Hematopoietic multipotent progenitor cell (in vitro differentiated cells): ENCODE data around the gene POP4. TPM values are rescaled to one million over a fixed set of nuclear protein-coding genes. Genes with fewer than 3 reads are reported as not detected.
A peak's percentile ranks its signal among the peaks of the same experiment; 100 is the strongest.

Experiments
- DNase-seq, 3 donors: peaks; one replicate each; pipeline ENCODE4 v3.0.0-alpha.2; 2011 to 2015; ENCODE audit warnings: low read depth in 2 of 3, low spot score in 2 of 3
- total RNA-seq: library from RNA; depleted of rRNA; stranded (reverse); fragments of >200 nt; gene quantifications from one replicate; pipeline ENCODE4 v1.2.3, GENCODE V29; 2012

The POP4 gene
- total RNA-seq, 1 donor = 32.9 TPM

DNA sequence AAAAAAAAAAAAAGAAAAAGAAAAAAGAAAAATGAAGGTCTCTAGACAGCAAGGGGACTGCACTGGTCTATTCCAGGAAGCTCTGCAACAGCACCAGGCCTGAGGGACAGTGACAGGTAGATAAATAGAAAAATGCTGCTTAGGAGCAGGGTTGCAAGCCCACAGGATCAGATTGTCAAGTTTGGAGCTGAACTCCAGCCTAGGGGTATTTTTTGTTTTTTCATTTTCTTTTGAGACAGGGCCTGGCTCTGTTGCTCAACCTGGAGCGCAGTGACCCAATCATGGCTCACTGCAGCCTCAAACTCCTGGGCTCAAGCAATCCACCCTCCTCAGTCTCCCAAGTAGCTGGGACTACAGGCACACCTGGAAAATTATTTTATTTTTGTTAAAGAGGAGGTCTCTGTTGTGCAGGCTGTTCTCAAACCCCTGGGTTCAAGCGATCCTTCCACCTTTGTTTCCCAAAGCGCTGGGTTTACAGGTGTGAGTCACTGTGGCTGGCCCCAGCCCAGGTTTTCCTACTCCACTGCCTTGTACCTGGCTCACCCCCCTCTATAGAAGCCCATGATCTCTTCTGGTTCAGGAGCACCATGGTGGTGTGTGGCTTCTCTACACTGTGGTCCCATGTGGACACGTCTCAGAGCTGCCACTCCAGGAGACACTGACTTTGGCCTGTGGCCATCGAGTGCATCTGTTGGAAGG, 23.9 kb downstream of the POP4 start:
- DNase-seq = no peak

DNA sequence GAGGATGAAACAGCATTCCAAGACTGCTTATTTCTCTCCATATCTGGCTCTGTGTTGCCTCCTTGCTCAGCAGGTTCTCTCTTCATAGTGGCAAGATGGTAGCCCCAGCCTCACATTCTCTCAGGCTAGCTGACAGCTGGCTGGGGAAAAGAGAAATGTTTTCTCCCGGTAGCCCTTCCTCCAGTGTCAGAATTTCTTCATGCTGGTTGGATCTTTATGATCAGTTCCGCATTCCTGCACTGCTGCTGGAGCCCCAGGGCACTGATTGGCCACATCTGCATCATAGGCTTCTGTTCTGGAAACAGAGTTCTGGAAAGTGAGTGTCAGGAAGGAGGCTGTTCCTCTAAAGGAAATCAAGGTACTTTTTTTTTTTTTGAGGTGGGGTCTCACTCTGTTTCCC, 24.6 kb downstream of the POP4 start:
- no peak for DNase-seq

DNA sequence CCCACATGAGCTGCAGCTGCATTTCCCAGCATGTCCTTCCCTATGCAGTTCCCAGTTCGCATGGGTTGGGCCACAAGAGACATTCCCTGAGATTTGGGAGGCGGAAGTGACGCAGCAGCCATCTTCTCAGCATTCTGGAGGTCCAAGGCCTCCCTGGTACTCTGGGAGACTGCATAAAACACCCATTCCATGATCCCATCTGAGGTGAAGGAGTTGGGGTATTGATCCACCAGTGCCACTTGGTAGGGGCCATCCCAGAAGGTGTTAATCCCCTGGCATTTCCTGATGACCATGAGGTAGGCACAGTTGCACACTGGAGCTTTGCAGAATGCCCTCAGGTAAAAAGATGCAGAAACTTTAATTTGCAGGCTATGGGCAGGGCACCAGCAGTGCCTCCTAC, 25.4 kb downstream of the POP4 start:
- DNase-seq = no peak

DNA sequence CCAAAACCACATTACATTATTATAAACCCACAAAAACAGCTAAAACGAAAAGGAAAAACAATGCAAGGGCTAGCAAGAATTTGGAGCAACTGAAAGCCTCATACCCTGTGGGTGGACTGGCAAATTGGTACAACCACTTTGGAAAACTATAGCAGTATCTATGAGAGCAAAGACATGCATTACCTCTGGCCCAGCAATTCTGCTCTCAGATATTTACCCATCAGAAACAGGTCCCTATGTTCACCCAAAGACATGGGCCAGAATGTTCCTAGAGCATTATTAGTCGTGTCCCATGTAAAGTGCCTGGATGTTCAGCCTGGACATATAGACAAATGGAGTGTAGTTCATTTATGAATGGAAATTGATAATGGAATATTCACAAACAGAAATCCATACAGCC, 27.9 kb downstream of the POP4 start:
- no peak for DNase-seq

DNA sequence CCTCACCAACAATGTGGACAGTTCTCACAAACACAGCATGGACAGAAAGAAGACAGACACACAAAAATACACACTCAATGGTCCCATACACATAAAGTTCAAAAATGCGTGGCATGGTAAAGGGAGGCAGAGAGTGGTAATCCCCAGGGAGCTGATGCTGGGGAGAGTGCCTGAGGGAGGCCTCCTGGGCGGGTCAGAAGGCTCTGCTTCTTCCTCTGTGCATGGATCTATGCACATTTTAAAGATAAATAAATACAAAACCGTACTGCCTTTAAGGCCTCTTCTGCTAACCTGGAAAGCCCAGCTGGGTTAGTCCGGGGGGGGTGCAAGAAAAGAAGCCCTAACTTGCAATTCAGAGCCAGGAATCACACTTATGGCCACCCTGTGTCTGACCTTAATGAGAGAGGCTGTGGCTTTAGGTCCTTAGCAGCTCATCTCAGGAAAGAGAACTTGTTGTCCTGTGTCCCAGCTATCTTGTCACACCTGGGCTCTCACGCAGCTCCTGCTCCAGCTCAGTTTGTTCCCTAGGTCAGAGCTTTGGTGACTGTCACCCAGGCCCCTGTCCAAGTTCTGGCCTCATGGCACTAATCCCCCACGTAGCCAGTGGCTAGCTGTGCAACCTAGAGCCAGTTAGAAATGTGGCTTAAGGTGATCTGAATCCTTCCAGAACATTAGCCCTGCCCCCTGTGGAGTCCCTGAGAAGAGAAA, 28.5 kb downstream of the POP4 start:
- DNase-seq = no peak

DNA sequence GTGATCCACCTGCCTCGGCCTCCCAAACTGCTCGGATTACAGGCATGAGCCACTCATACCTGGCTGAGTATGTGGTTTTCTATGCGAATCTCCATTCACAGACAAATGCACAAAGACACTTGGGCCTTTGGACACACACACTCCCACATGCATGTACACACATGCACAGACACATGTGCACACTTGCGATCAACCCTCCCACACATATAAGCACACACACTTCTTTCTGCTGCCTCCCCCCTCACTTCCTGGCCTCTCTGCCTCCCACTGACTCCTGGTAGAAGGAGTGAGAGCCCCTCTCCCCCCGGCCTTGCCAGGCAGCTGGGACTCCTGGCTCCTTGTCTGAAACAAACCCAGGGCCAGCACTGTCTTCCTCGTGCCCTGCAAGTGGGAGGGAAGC, 29.9 kb downstream of the POP4 start:
- DNase-seq = no peak

DNA sequence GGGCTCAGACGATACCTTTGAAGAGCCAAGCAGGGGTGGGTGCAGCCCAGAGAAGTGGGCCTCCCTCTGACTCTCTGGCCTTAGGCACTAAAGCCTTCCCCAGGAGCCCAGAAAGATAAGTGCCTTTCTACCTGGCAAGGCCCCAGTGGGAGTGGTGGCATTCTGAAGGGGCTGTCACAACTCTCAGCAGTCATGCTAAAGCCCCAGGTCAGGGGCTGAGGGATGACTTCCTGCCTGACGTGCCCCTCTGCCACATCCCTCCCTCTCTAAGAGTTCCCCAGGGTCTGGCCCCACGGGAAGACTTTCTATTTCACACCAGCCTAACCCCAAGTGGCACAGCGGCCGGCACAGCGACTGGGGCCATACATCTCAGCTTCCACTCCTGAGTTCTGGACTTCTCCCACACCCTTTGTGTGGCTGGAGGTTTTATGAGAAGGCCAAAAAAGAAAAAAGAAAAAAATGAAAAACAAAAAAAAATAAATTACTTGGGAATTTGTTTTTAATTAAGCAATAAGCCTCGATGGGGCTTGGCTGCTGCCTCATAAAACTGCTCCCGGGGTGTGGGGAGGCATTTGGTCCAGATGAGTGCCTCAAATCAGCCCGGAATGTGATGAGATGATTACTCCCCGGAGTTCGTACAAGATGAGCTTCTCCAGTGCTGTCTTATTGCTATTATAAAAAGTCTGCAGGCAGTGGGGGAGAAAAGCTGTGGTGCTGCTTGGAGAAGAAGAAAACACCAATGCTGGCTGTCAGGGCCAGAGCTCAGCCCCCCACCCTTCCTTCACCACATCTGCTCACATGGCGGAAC, 30.7 kb downstream of the POP4 start:
- no peak for DNase-seq

DNA sequence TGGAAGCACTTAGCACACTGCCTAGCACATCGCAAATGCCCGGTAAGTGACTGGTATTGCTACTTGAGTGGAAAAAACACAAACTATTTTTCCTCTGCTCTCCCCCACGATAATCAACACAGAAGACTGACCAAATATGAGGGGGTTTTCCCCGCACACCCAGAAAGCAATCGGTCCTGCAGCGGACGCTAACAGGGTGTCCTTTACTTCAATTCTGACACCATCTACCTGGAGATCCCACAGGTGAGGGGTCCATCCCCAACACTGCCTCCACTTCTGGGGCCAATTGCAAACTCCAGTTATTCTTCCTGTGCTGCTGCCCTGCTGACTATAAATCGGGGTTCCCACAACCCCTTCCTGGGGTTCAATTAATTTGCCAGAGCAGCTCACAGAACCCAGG, 33.0 kb downstream of the POP4 start:
- DNase-seq = no peak

DNA sequence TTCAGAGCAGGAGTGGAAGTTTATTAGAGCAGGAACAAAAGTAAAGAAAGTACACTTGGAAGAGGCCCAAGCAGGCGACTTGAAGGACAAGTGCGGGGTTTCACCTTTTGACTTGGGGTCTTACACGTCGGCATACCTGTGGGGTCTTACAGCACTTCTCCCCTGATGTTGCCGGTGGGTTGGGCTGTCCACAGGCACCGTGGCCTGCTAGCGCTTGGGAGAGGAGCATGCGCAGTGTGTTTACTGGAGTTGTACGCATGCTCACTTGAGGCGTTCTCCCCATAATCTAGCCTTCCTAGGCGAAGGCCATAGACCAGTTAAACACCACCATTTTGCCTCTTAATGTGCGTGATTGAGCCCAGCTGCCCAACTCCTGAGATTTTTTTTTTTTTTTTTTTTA, 34.1 kb downstream of the POP4 start:
- no peak for DNase-seq

DNA sequence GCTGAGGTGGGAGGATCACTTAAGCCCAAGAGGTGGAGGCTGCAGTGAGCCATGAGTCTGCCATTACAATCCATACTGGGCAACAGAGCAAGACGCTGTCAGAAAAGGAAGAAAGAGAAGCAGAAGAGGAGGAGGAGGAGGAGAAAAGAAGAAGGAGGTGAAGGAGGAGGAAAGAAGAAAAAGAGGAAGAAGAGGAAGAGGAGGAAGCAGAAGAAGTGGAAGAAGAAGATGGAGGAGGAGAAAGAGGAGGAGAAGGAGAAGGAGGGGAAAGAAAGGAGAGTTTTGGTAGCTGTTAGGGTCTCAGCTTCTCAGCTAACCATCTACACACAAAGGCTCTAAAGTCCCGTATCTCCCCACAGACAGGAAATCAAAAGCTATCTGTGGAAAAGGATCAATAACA, 35.5 kb downstream of the POP4 start:
- no peak for DNase-seq

DNA sequence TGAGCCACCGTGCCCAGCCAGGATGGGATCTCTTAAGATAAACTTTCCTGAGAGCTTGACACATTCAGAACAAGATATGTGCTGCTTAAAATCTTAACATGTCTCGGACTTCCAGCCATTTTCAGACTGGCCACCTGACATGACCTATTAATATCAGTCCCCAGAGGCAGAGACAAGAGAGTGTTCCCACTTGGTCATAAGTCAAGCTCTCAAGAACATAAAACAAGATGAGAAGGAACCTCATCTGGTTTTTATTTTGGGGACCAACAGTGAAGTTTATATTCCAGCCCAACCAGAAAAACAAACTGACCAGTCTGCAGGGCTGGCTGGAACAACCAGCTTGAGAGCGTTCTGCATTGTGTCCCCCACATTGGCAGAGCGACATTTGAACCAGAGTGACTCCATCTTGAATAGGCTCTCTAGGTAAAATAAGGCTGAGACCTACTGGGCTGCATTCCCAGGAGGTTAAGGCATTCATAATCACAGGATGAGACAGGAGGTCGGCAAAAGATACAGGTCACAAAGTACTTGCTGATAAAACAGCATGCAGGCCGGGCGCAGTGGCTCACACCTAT, 37.4 kb downstream of the POP4 start:
- DNase-seq = no peak

DNA sequence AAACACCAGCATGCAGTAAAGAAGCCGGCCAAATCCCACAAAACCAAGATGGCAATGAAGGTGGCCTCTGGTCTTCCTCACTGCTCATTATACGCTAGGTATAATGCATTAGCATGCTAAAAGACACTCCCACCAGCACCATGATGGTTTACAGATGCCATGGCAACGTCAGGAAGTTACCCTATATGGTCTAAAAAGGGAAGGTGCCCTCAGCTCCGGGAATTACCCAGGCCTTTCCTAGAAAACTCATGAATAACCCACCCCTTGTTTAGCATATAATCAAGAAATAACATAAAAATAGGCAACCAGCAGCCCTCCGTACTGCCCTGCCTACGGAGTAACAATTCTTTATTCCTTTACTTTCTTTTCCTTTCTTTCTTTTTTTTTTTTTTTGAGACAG, 38.1 kb downstream of the POP4 start:
- DNase-seq = no peak

DNA sequence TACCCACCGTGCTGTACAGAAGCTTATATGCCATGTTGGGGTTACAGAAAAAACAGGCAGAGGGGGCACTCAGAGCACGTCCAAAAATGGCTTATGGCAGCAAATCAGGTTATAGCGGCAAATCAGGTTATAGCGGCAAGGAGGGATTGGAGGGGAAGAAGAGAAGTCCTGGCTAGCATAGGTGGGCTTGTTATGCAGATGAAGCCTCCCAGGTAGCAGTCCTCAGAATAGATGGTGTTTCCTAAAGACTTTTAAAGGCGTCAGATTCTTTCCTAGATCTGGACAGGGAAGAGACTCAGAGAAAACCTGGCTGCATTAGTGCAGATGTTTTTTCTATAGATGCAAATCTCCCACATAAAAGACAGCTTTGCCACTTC, 39.4 kb downstream of the POP4 start:
- no peak for DNase-seq

DNA sequence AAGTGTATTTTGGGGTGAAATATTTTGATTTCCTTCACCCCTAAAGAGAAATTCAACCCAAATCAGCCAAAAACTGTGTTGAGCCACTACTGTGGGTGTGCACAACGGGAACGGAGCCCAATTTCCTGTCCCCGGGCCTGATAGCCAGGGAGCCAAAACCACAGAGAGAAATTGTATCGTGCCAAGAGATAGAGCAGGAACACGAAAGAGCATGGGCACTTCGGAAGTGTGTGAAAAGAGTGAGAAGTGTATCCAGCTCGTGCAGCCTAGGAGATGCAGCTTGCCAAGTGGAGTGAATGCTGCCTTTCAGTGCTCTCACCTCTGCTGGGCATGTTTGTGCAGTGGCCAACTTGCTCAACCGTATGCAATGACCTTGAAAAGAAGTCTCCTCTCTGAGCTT, 39.8 kb downstream of the POP4 start:
- peak in 2 of 3 donors; percentile 42 to 68 for DNase-seq

DNA sequence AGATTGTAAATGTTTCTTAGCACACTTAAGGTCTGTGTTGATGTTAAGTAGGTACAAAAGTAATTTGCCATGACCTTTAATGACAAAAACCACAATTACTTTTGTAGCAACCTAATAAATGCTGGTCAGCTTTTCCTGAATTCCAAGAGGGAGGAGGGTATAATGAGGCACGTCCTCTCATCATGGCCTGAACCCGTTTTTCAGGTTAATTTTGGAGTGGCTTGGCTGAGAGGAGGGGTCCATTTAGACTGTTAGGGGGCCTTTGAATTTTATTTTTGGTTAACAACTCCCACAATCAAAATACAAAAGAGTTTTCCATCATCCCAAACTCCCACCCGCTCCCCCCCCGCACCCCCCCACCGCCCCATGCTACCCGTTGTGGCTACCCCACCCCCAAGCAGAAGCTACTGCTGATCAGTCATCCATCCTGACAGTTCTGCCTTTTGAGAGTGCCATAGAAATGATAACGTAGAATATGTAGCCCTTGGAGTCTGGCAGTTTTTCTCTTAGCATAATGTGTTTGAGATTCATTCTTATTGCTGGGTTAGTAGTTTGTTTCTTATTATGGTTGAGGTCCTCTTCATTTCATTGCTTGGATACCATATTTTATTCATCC, 44.8 kb downstream of the POP4 start:
- DNase-seq = no peak

DNA sequence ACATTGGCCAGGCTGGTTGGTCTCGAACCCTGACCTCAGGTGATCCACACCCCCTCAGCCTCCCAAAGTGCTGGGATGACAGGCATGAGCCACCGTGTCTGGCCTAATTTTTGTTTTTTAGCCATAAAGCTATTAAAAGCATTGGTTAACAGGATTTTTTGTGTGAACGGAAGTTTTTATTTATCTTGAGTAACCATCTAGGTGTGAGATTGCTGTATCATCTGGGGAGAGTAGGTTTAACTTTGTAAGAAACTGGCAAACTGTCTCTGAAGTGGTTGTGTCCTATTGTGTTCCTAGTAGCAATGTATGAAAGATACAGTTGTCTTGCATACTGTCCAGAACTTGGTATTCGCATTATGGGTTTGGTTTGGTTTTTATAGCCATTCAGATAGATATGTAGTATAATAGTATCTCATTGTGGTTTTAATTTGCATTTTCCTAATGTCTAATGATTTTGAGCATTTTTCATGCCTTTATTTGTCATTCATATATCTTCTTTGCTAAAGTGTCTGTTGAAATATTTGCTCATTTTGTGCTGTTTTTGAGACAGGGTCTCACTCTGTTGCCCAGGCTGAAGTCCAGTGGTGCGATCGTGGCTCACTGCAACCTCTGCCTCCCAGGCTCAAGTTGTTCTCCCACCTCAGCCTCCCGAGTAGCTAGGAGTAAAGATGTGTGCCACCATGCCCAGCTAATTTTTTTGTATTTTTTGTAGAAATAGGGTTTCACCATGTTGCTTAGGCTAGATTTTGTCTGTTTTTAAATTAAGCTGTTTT, 45.7 kb downstream of the POP4 start:
- no peak for DNase-seq

DNA sequence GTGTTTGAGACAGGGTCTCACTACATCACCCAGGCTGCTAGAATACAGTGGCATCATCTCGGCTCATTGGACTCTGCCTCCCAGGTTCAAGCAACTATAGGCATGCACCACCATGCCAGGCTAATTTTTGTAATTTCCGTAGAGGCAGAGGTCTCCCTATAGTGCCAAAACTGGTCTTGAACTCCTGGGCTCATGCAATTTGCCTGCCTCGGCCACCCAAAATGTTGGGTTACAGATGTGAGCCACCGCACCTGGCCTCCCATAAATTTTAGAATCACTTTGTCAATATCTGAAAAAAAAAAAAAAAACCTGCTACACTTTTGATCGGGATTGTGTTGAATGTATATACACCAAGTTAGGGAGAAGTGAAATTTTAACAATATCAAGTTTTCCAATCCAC, 47.3 kb downstream of the POP4 start:
- DNase-seq = no peak

DNA sequence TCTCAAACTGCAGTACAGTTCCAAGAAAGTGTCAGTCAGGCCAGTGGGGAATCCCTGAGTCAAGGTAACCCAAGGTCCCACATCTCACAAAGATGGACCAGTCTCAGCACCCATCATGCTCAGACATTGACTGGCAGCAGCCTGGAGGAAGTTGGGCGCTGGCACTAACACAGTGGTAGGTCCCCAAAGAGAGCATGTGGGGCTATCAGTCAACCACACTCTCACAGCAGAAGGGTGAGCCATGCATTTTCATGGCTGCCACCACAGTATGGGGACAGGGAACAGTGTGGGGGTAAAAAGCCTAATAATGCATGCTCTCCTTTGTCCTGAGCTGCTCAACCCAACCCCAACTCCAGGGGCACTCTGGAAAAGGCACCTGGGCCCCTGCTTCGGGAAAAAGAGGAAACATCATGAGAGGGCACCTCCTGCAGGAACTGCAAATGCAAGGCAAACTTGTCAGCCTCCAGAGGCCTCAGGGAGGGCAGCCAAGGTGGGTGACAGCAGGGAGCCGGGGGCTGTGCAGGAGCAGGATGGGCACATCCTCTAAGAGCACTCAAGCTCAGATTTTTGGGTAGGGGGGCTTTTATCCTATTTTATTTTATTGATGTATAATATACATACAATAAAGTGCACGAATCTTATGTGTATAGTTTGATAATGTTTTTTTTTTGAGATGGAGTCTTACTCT, 49.7 kb downstream of the POP4 start:
- no peak for DNase-seq

DNA sequence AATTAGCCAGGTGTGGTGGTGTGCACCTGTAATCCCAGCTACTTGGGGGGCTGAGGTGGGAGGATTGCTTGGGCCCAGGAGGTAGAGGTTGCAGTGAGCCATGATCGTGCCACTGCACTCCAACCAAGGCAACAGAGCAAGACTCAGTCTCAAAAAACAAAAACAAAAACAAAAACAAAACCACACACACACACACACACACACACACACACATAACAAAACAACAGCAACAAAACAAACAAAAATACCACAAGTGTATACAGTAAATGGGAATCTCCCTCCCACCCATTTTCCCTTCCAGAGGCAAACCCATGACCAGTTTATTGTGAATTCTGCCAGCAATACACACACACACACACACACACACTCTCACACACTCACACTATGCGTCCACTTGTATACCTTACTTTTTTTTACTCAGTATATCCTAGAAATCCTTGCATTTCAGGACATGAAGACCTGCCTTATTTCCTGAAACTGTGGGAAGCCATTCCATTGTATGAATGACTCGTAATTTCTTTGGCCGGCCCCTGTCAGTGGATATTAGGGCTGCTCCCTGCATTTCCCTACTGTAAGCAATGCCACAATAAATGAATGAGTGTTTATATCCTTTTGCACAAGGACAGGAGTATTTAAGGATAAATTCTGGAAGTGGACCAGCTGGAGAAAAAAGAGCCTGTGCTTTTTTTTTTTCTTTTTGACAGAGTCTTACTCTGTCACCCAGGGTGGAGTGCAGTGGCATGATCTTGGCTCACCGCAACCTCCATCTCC, 52.3 kb downstream of the POP4 start:
- no peak for DNase-seq
